ENCODE data around the gene RIPK3.

RIPK3 gene

DNA sequence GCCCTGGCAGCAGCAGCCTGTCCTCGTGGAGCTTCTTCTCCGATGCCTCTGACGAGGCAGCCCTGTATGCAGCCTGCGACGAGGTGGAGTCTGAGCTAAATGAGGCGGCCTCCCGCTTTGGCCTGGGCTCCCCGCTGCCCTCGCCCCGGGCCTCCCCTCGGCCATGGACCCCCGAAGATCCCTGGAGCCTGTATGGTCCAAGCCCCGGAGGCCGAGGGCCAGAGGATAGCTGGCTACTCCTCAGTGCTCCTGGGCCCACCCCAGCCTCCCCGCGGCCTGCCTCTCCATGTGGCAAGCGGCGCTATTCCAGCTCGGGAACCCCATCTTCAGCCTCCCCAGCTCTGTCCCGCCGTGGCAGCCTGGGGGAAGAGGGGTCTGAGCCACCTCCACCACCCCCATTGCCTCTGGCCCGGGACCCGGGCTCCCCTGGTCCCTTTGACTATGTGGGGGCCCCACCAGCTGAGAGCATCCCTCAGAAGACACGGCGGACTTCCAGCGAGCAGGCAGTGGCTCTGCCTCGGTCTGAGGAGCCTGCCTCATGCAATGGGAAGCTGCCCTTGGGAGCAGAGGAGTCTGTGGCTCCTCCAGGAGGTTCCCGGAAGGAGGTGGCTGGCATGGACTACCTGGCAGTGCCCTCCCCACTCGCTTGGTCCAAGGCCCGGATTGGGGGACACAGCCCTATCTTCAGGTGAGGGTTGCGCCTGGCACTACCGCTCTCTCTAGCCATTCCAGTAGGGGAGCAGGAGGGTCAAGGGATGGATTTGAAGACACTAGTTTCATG is 30.3 kb upstream of the RIPK3 start:
- H3K9ac ChIP-seq (ENCODE audit: low read length in 5 of 5), result no peak overlapping the region
- H3K9me3 ChIP-seq (ENCODE audit: control insufficient read depth in 5 of 5, low read length in 5 of 5), result no peaks in the 10 kb centered on the region
- H3K27ac ChIP-seq (ENCODE audit: low read depth, low read length), result no peak overlapping the region
- H3K36me3 ChIP-seq (ENCODE audit: control insufficient read depth in 5 of 5, insufficient read depth in 5 of 5, low read length in 5 of 5), result peaks cover 0 to 10% (median 0%) of the 10 kb centered on the region in 5 donors
- peaks cover 0 to 54% (median 33%) of the 10 kb centered on the region in 5 donors for H3K4me1 ChIP-seq (ENCODE audit: control insufficient read depth in 5 of 5, insufficient read depth in 5 of 5, low read length in 5 of 5)
- H3K4me3 ChIP-seq (ENCODE audit: low read depth in 1 of 5, low read length in 5 of 5), result no peak overlapping the region
- H3K27me3 ChIP-seq (ENCODE audit: control insufficient read depth in 5 of 5, insufficient read depth in 4 of 5, low read length in 5 of 5), result no peaks in the 10 kb centered on the region

DNA sequence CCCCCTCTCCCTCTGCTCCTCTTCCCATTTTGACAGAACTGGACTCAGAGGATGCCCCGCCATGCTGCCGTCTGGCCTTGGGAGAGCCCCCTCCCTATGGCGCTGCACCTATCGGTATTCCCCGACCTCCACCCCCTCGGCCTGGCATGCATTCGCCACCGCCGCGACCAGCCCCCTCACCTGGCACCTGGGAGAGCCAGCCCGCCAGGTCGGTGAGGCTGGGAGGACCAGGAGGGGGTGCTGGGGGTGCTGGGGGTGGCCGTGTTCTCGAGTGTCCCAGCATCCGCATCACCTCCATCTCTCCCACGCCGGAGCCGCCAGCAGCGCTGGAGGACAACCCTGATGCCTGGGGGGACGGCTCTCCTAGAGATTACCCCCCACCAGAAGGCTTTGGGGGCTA is 29.7 kb upstream of the RIPK3 start:
- Histone ChIP-seq H3K4me3 (ENCODE audit: low read depth in 1 of 5, low read length in 5 of 5) (peak overlapping the region in 3 of 5 donors; percentile 43 to 59 (median 46)), H3K36me3 (ENCODE audit: control insufficient read depth in 5 of 5, insufficient read depth in 5 of 5, low read length in 5 of 5) (peaks cover 0 to 10% (median 0%) of the 10 kb centered on the region in 5 donors), H3K27me3 (ENCODE audit: control insufficient read depth in 5 of 5, insufficient read depth in 4 of 5, low read length in 5 of 5) (no peaks in the 10 kb centered on the region), H3K9ac (ENCODE audit: low read length in 5 of 5) (no peak overlapping the region), H3K27ac (ENCODE audit: low read depth, low read length) (peak overlapping the region; percentile 23), H3K4me1 (ENCODE audit: control insufficient read depth in 5 of 5, insufficient read depth in 5 of 5, low read length in 5 of 5) (peaks cover 0 to 54% (median 35%) of the 10 kb centered on the region in 5 donors), H3K9me3 (ENCODE audit: control insufficient read depth in 5 of 5, low read length in 5 of 5) (no peaks in the 10 kb centered on the region)

DNA sequence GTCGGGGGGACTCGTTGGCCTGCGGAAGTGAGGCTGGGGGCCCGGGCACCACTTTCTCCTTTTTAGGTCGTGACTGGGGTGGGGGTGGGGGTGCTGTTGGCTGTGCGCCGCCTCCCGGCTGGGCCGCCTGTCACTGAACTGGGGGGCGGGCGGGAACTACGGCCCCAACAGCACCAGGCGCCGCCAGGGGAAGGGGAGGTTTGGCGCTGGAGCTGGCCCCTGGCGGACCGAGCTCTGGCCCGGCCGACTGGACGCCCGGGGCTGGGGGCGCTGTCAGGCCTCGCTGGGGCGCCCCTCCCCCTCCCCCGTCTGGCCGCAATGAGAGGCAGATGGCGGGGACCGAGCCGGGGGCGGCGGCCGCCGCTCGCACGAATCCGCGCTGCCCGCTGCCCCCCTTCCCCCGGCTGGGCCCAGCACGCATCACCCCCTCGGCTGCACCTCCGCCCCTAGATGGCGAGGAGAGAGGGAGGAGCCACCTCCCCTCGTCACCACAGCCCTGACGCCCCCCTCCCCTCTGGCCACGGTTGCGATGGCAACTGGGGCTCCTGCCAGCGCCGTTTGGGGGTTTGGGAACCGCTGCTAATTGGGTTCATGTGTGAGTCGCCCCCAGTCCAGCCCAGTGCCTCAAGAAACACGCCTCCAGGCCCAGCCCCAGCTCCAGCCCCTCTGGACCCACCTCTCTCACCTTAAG is 28.9 kb upstream of the RIPK3 start:
- Histone ChIP-seq H3K9me3 (ENCODE audit: control insufficient read depth in 5 of 5, low read length in 5 of 5) (no peaks in the 10 kb centered on the region), H3K4me1 (ENCODE audit: control insufficient read depth in 5 of 5, insufficient read depth in 5 of 5, low read length in 5 of 5) (peaks cover 0 to 54% (median 35%) of the 10 kb centered on the region in 5 donors), H3K27me3 (ENCODE audit: control insufficient read depth in 5 of 5, insufficient read depth in 4 of 5, low read length in 5 of 5) (no peaks in the 10 kb centered on the region), H3K27ac (ENCODE audit: low read depth, low read length) (peak overlapping the region; percentile 62), H3K9ac (ENCODE audit: low read length in 5 of 5) (peak overlapping the region in 4 of 5 donors; percentile 26 to 68 (median 48)), H3K4me3 (ENCODE audit: low read depth in 1 of 5, low read length in 5 of 5) (peak overlapping the region in 4 of 5 donors; percentile 46 to 60 (median 55)), H3K36me3 (ENCODE audit: control insufficient read depth in 5 of 5, insufficient read depth in 5 of 5, low read length in 5 of 5) (peaks cover 0 to 7% (median 0%) of the 10 kb centered on the region in 5 donors)

DNA sequence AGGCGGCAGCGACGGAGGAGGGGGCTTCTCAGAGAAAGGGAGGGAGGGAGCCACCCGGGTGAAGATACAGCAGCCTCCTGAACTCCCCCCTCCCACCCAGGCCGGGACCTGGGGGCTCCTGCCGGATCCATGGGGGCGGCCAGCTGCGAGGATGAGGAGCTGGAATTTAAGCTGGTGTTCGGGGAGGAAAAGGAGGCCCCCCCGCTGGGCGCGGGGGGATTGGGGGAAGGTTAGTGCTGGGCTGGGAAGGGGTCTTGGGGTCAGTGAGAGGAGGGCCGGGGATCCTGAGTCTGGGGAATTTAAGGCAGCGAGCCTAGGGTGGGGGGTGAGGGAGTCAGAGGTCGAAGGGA is 28.4 kb upstream of the RIPK3 start:
- H3K4me1 ChIP-seq (ENCODE audit: control insufficient read depth in 5 of 5, insufficient read depth in 5 of 5, low read length in 5 of 5), result peaks cover 0 to 54% (median 35%) of the 10 kb centered on the region in 5 donors
- H3K36me3 ChIP-seq (ENCODE audit: control insufficient read depth in 5 of 5, insufficient read depth in 5 of 5, low read length in 5 of 5), result peaks cover 0 to 2% (median 0%) of the 10 kb centered on the region in 5 donors
- peak overlapping the region in 4 of 5 donors; percentile 46 to 60 (median 55) for H3K4me3 ChIP-seq (ENCODE audit: low read depth in 1 of 5, low read length in 5 of 5)
- H3K9me3 ChIP-seq (ENCODE audit: control insufficient read depth in 5 of 5, low read length in 5 of 5), result no peaks in the 10 kb centered on the region
- peak overlapping the region in 4 of 5 donors; percentile 26 to 68 (median 48) for H3K9ac ChIP-seq (ENCODE audit: low read length in 5 of 5)
- H3K27me3 ChIP-seq (ENCODE audit: control insufficient read depth in 5 of 5, insufficient read depth in 4 of 5, low read length in 5 of 5), result no peaks in the 10 kb centered on the region
- H3K27ac ChIP-seq (ENCODE audit: low read depth, low read length), result peak overlapping the region; percentile 62

DNA sequence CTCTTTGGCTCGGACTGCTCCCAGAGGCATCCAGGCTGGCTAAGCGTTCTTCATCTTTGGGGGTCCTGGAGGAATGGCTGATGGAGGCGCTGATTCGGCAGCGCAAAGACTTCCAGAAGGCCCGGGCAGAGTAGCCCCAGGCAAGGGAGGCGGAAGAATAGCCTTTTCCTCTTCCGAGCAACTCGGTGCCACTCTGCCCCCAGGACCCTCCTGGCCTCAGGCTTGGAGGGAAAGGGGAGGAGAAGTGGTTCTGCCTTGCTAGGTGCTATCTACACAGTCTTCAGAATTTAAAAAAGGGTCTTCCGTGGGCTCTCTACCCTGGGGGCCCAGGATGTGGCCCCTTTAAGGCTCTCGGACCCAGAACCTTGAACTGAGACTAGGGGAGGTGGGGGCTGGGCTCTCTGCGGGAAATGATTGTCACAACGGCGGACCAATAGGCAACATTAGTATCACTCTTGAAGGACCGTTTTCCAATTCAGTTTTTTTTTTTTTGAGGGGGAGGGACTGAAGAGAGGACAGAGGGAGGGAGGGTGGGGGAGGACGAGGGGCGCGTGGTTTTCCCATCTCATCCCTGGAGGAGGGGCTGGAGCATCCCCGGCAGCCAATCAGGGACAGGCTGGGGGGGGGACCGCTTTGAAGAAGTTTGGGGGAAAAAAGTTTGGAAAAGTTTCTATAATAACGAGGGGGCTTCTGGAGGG is 27.9 kb upstream of the RIPK3 start, which contains the start of gene NFATC4:
TSS of gene NFATC4 (plus strand) at position 671 of the 698 bp plus-strand sequence. CDS start 157 bp downstream, outside the sequence.
- Histone ChIP-seq H3K4me1 (ENCODE audit: control insufficient read depth in 5 of 5, insufficient read depth in 5 of 5, low read length in 5 of 5) (peaks cover 0 to 53% (median 35%) of the 10 kb centered on the region in 5 donors), H3K9me3 (ENCODE audit: control insufficient read depth in 5 of 5, low read length in 5 of 5) (no peaks in the 10 kb centered on the region), H3K27ac (ENCODE audit: low read depth, low read length) (peak within 1 kb of the TSS; percentile 89), H3K27me3 (ENCODE audit: control insufficient read depth in 5 of 5, insufficient read depth in 4 of 5, low read length in 5 of 5) (no peaks in the 10 kb centered on the region), H3K36me3 (ENCODE audit: control insufficient read depth in 5 of 5, insufficient read depth in 5 of 5, low read length in 5 of 5) (no peaks in the 10 kb centered on the region), H3K4me3 (ENCODE audit: low read depth in 1 of 5, low read length in 5 of 5) (peak within 1 kb of the TSS; percentile 46 to 76 (median 60)), H3K9ac (ENCODE audit: low read length in 5 of 5) (peak within 1 kb of the TSS in 4 of 5 donors; percentile 51 to 75 (median 62))

DNA sequence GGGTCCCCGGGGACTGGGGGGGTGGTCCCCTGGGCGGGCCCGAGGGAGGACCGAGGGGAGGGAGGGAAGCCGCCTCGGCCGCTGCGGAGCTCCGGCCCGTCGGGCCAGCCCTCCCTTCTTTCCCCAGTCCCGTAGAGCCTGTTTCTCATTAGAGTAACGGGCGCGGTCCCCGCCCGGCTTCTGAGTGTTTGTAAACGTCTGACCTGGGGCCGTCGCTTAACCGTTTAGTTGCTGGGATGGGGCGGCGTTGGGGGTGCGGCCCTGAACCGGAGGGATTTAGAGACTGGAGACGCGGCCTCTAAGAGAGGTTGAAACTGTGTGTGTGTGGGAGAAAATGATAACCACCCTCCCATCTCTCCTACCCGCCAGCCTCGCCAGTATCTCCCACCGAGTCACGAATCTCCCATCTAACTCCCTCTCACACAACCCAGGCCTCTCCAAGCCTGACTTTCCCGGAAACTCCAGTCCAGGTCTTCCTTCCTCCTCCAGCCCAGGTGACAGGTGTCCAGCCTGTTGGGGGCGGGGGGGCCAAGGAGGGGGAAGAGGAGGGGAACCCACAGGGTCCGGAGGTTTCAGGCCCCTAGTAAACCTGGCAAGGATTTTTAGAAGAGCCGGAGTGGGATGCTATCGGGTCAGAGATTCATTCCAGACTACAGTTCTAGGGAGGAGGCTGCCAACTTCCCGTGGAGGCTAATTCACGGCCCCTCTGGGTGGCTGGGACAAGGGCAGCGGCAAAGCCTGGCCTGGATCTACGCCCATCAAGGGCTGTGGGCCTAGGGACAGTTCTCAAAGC is 27.1 kb upstream of the RIPK3 start:
- Histone ChIP-seq H3K4me1 (ENCODE audit: control insufficient read depth in 5 of 5, insufficient read depth in 5 of 5, low read length in 5 of 5) (peaks cover 0 to 45% (median 32%) of the 10 kb centered on the region in 5 donors), H3K9me3 (ENCODE audit: control insufficient read depth in 5 of 5, low read length in 5 of 5) (no peaks in the 10 kb centered on the region), H3K27me3 (ENCODE audit: control insufficient read depth in 5 of 5, insufficient read depth in 4 of 5, low read length in 5 of 5) (no peaks in the 10 kb centered on the region), H3K36me3 (ENCODE audit: control insufficient read depth in 5 of 5, insufficient read depth in 5 of 5, low read length in 5 of 5) (no peaks in the 10 kb centered on the region), H3K27ac (ENCODE audit: low read depth, low read length) (peak overlapping the region; percentile 89), H3K9ac (ENCODE audit: low read length in 5 of 5) (peak overlapping the region in 4 of 5 donors; percentile 28 to 75 (median 60)), H3K4me3 (ENCODE audit: low read depth in 1 of 5, low read length in 5 of 5) (peak overlapping the region; percentile 46 to 76 (median 60))

DNA sequence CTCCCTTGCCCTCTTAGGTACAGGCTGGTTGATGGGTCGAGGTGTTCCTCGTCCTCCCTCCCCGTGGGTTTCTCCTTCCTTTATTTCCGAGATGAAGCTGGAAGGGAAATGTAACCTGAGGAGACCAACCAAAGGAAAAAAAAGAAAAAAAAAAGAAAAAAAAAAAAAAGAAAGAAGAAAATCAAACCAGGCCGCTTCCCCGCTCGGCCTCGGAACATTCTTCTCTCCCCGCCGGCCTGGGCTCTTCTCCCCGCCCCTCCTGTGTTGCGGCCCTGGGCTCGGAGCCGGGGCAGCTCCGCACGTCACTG is 26.6 kb upstream of the RIPK3 start:
- peaks cover 0 to 40% (median 32%) of the 10 kb centered on the region in 5 donors for H3K4me1 ChIP-seq (ENCODE audit: control insufficient read depth in 5 of 5, insufficient read depth in 5 of 5, low read length in 5 of 5)
- no peaks in the 10 kb centered on the region for H3K9me3 ChIP-seq (ENCODE audit: control insufficient read depth in 5 of 5, low read length in 5 of 5)
- H3K4me3 ChIP-seq (ENCODE audit: low read depth in 1 of 5, low read length in 5 of 5), result peak overlapping the region; percentile 45 to 60 (median 53)

DNA sequence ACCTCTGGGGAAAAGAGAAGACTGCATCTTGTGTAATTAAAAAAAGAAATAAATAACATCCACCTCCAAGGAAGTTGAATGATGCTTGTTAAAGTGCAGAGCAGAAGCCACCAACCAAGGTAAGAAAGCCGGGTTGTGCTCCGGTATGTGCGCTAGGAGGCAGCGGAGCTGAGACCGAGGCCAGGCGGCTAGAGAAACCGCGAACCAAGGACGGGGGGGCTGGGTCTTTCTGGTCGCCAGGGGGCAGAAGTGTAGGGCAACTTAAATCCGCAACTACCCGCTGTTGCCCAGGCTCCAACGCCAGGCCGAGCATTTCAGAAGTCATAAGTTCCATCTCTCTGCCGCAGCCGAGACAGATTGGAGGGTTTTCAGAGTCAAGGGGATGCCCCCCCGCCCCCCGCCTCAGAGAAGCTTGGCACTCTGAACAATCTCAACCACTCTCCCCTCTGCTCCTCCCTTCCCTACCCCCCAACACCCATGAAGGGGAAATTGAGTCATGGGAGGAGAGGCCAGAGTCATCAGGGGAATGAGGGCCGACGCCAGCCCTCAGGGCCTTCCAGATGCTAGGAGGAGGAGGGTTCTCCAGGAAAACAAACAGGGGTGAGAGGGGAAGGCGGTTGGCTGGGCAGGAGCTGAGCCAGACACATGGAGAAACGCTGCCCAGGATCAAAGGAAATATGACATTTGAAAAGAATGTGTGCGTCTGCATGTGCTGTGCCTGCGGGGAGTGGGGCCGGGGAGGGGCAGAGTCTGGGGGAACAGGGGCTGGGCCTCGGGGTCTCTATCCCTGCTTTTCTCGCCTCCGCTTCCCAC is 26.0 kb upstream of the RIPK3 start:
- no peaks in the 10 kb centered on the region for H3K27me3 ChIP-seq (ENCODE audit: control insufficient read depth in 5 of 5, insufficient read depth in 4 of 5, low read length in 5 of 5)
- no peaks in the 10 kb centered on the region for H3K9me3 ChIP-seq (ENCODE audit: control insufficient read depth in 5 of 5, low read length in 5 of 5)
- H3K4me1 ChIP-seq (ENCODE audit: control insufficient read depth in 5 of 5, insufficient read depth in 5 of 5, low read length in 5 of 5), result peaks cover 0 to 37% (median 32%) of the 10 kb centered on the region in 5 donors
- no peaks in the 10 kb centered on the region for H3K36me3 ChIP-seq (ENCODE audit: control insufficient read depth in 5 of 5, insufficient read depth in 5 of 5, low read length in 5 of 5)
- peak overlapping the region; percentile 14 to 68 (median 48) for H3K9ac ChIP-seq (ENCODE audit: low read length in 5 of 5)
- H3K27ac ChIP-seq (ENCODE audit: low read depth, low read length), result peak overlapping the region; percentile 89
- H3K4me3 ChIP-seq (ENCODE audit: low read depth in 1 of 5, low read length in 5 of 5), result peak overlapping the region; percentile 45 to 60 (median 53)

More for the DNA sequence above, 26.6 kb upstream of the RIPK3 start:
- Histone ChIP-seq H3K36me3 (ENCODE audit: control insufficient read depth in 5 of 5, insufficient read depth in 5 of 5, low read length in 5 of 5) (no peaks in the 10 kb centered on the region), H3K9ac (ENCODE audit: low read length in 5 of 5) (peak overlapping the region; percentile 10 to 68 (median 40)), H3K27me3 (ENCODE audit: control insufficient read depth in 5 of 5, insufficient read depth in 4 of 5, low read length in 5 of 5) (no peaks in the 10 kb centered on the region), H3K27ac (ENCODE audit: low read depth, low read length) (peak overlapping the region; percentile 89)

DNA sequence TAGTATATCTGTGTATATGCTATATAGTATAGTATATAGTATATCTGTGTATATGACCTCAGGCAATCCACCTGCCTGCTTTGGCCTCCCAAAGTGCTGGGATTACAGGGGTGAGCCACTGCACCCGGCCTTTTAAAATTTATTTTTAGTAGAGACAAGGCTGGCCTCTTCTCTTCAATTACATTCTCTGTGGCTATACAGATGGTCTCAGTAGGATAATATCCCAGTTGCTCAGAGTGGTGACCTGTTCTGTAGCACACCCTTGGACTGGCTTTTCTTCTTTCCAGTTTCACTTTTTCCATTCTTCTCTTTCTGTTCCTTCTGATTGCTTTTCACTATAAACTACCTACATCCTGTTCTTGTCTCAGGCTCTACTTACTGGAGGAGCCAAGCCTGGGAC is 25.1 kb upstream of the RIPK3 start:
- no peak overlapping the region for H3K4me3 ChIP-seq (ENCODE audit: low read depth in 1 of 5, low read length in 5 of 5)
- H3K27me3 ChIP-seq (ENCODE audit: control insufficient read depth in 5 of 5, insufficient read depth in 4 of 5, low read length in 5 of 5), result no peaks in the 10 kb centered on the region

More for the DNA sequence above, 25.1 kb upstream of the RIPK3 start:
- peak overlapping the region; percentile 89 for H3K27ac ChIP-seq (ENCODE audit: low read depth, low read length)
- no peaks in the 10 kb centered on the region for H3K9me3 ChIP-seq (ENCODE audit: control insufficient read depth in 5 of 5, low read length in 5 of 5)
- no peak overlapping the region for H3K9ac ChIP-seq (ENCODE audit: low read length in 5 of 5)
- H3K4me1 ChIP-seq (ENCODE audit: control insufficient read depth in 5 of 5, insufficient read depth in 5 of 5, low read length in 5 of 5), result peaks cover 0 to 37% (median 32%) of the 10 kb centered on the region in 5 donors
- no peaks in the 10 kb centered on the region for H3K36me3 ChIP-seq (ENCODE audit: control insufficient read depth in 5 of 5, insufficient read depth in 5 of 5, low read length in 5 of 5)

Measured in subcutaneous abdominal adipose tissue (tissue), 5 donors.